H9 (cell line): Measurements from ENCODE around the gene TSR1. TPM values are rescaled to one million over a fixed set of nuclear protein-coding genes. Genes with fewer than 3 reads are reported as not detected.

Source experiments
- DNase-seq: peaks from one replicate; pipeline ENCODE4 v3.0.0-alpha.2; 2017
- H2AFZ ChIP-seq: one replicate; pipeline ENCODE4 v1.6.1; 2013; ENCODE audit warnings: mild to moderate bottlenecking, low read length, control low read depth, moderate library complexity
- H2AK5ac ChIP-seq: 2 replicates; pipeline ENCODE4 v1.6.1; 2013; ENCODE audit warnings: low read length, control low read depth, mixed read lengths; ENCODE audit not compliant: insufficient read length
- H2BK120ac ChIP-seq: one replicate; pipeline ENCODE4 v1.6.1; 2013; ENCODE audit warnings: low read depth, mild to moderate bottlenecking, low read length, control low read depth, inconsistent platforms; ENCODE audit not compliant: poor library complexity, severe bottlenecking
- H2BK12ac ChIP-seq: 2 replicates; pipeline ENCODE4 v1.6.1; 2013; ENCODE audit warnings: low read length, control low read depth, mixed read lengths, low read depth; ENCODE audit not compliant: insufficient read length
- H2BK15ac ChIP-seq: 2 replicates; pipeline ENCODE4 v1.6.1; 2013; ENCODE audit warnings: low read depth, low read length, control low read depth
- H2BK20ac ChIP-seq: one replicate; pipeline ENCODE4 v1.6.1; 2013; ENCODE audit warnings: low read depth, mild to moderate bottlenecking, low read length, control low read depth, inconsistent platforms; ENCODE audit not compliant: poor library complexity, severe bottlenecking
- H2BK5ac ChIP-seq: 2 replicates; pipeline ENCODE4 v1.6.1; 2013; ENCODE audit warnings: low read length, control low read depth, mixed read lengths; ENCODE audit not compliant: insufficient read length
- H3K14ac ChIP-seq: 2 replicates; pipeline ENCODE4 v1.6.1; 2013; ENCODE audit warnings: low read length, control low read depth; ENCODE audit not compliant: insufficient read depth
- H3K18ac ChIP-seq: 2 replicates; pipeline ENCODE4 v1.6.1; 2013; ENCODE audit warnings: low read depth, mild to moderate bottlenecking, mixed read lengths, low read length, control low read depth; ENCODE audit not compliant: insufficient read length
- H3K23ac ChIP-seq: 2 replicates; pipeline ENCODE4 v1.6.1; 2013; ENCODE audit warnings: low read length, control low read depth, mixed read lengths, low read depth; ENCODE audit not compliant: insufficient read length
- H3K23me2 ChIP-seq: 2 replicates; pipeline ENCODE4 v1.6.1; 2013; ENCODE audit warnings: low read depth, mild to moderate bottlenecking, mixed read lengths, low read length, control low read depth; ENCODE audit not compliant: insufficient read length, poor library complexity, severe bottlenecking
- H3K27ac ChIP-seq: 2 replicates; pipeline ENCODE4 v1.5.1; 2013; ENCODE audit warnings: low read length, control low read depth, mixed read lengths, low read depth; ENCODE audit not compliant: insufficient read length
- H3K27me3 ChIP-seq: 2 replicates; pipeline ENCODE4 v1.6.1; 2013; ENCODE audit warnings: low read length, control low read depth, inconsistent platforms; ENCODE audit not compliant: insufficient read depth
- H3K4ac ChIP-seq: 2 replicates; pipeline ENCODE4 v1.6.1; 2013; ENCODE audit warnings: low read depth, mild to moderate bottlenecking, control low read depth, inconsistent platforms, low read length, moderate library complexity
- H3K4me1 ChIP-seq: 2 replicates; pipeline ENCODE4 v1.6.1; 2013; ENCODE audit warnings: low read length, control low read depth, inconsistent platforms; ENCODE audit not compliant: insufficient read depth
- H3K4me2 ChIP-seq: 2 replicates; pipeline ENCODE4 v1.6.1; 2013; ENCODE audit warnings: low read length, control low read depth, mixed read lengths; ENCODE audit not compliant: insufficient read length, insufficient read depth
- H3K56ac ChIP-seq: 2 replicates; pipeline ENCODE4 v1.6.1; 2013; ENCODE audit warnings: low read depth, mild to moderate bottlenecking, mixed read lengths, low read length, control low read depth; ENCODE audit not compliant: insufficient read length
- H3K79me1 ChIP-seq: 2 replicates; pipeline ENCODE4 v1.6.1; 2013; ENCODE audit warnings: low read depth, mild to moderate bottlenecking, moderate library complexity, low read length, control low read depth, inconsistent platforms; ENCODE audit not compliant: insufficient read depth, poor library complexity, severe bottlenecking
- H3K79me2 ChIP-seq: 2 replicates; pipeline ENCODE4 v1.6.1; 2013; ENCODE audit warnings: low read length, control low read depth, inconsistent platforms; ENCODE audit not compliant: insufficient read depth
- H3K9ac ChIP-seq: 2 replicates; pipeline ENCODE4 v1.6.1; 2013; ENCODE audit warnings: low read length, control low read depth, mixed read lengths; ENCODE audit not compliant: insufficient read length; ENCODE audit errors: extremely low read depth
- H3K9me3 ChIP-seq: one replicate; pipeline ENCODE4 v1.6.1; 2013; ENCODE audit warnings: low read depth, low read length, inconsistent platforms; ENCODE audit not compliant: control insufficient read depth
- H3T11ph ChIP-seq: one replicate; pipeline ENCODE4 v1.6.1; 2013; ENCODE audit warnings: mild to moderate bottlenecking, low read length, control low read depth, inconsistent platforms
- H4K20me1 ChIP-seq: one replicate; pipeline ENCODE4 v1.6.1; 2013; ENCODE audit not compliant: control insufficient read depth, insufficient read length, insufficient read depth
- H4K5ac ChIP-seq: 2 replicates; pipeline ENCODE4 v1.6.1; 2013; ENCODE audit warnings: low read depth, mild to moderate bottlenecking, mixed read lengths, low read length, control low read depth; ENCODE audit not compliant: insufficient read length
- H4K8ac ChIP-seq: replicated peaks from 2 replicates; pipeline ENCODE4 v1.6.1; 2013; ENCODE audit warnings: low read length, control low read depth, mixed read lengths, low read depth; ENCODE audit not compliant: insufficient read length
- H4K91ac ChIP-seq: 2 replicates; pipeline ENCODE4 v1.6.1; 2013; ENCODE audit warnings: low read depth, mild to moderate bottlenecking, moderate library complexity, mixed read lengths, low read length, control low read depth; ENCODE audit not compliant: insufficient read length
- H3K27ac Mint-ChIP-seq, 3 experiments: 2 replicates in 2 of 3; 3 replicates in 1 of 3; pipeline ENCODE4 v1.8.0; 2020 to 2021; ENCODE audit warnings: mixed read lengths in 3 of 3, mild to moderate bottlenecking in 1 of 3, moderate library complexity in 1 of 3
- H3K27me3 Mint-ChIP-seq: 2 replicates; pipeline ENCODE4 v1.8.0; 2021; ENCODE audit warnings: low read depth, mild to moderate bottlenecking, moderate library complexity, mixed read lengths
- H3K36me3 Mint-ChIP-seq, 3 experiments: 2 replicates in 2 of 3; 3 replicates in 1 of 3; pipeline ENCODE4 v1.8.0; 2020 to 2021; ENCODE audit warnings: low read depth in 3 of 3, mixed read lengths in 3 of 3; ENCODE audit not compliant: insufficient read depth in 1 of 3
- H3K4me1 Mint-ChIP-seq, 2 experiments: 2 replicates each; pipeline ENCODE4 v1.8.0; 2020; ENCODE audit warnings: mixed read lengths in 2 of 2
- H3K4me3 Mint-ChIP-seq, 2 experiments: 2 replicates in 1 of 2; 3 replicates in 1 of 2; pipeline ENCODE4 v1.8.0; 2020 to 2021; ENCODE audit warnings: mild to moderate bottlenecking in 2 of 2, mixed read lengths in 2 of 2, moderate library complexity in 1 of 2
- H3K9me3 Mint-ChIP-seq, 2 experiments: 2 replicates in 1 of 2; 3 replicates in 1 of 2; pipeline ENCODE4 v1.8.0; 2020; ENCODE audit warnings: mild to moderate bottlenecking in 2 of 2, mixed read lengths in 2 of 2, moderate library complexity in 1 of 2
- WGBS: extraction: QIAGEN DNeasy Blood & Tissue Kit; methylation state at CpG from one replicate; pipeline ENCODE4 v1.1.7; 2013; ENCODE audit warnings: missing lambda C conversion rate, low lambda C conversion rate, mixed read lengths; ENCODE audit not compliant: insufficient read length; ENCODE audit errors: extremely low coverage; 5-methylcytosine and 5-hydroxymethylcytosine counted together
- total RNA-seq: library from RNA; stranded (reverse); gene quantifications from 2 replicates; pipeline ENCODE4 v1.2.1, GENCODE V29; 2021
- TF ChIP-seq, protein P1 (sequence below): fragments of 200-600 bp; sonication (generic); conservative IDR thresholded peaks from 3 replicates; pipeline ENCODE4 v1.8.0; 2021; ENCODE audit warnings: antibody characterized with exemption, mild to moderate bottlenecking

Gene TSR1
- total RNA-seq, 1 experiment from 2014 or later: 81.1 TPM

DNA sequence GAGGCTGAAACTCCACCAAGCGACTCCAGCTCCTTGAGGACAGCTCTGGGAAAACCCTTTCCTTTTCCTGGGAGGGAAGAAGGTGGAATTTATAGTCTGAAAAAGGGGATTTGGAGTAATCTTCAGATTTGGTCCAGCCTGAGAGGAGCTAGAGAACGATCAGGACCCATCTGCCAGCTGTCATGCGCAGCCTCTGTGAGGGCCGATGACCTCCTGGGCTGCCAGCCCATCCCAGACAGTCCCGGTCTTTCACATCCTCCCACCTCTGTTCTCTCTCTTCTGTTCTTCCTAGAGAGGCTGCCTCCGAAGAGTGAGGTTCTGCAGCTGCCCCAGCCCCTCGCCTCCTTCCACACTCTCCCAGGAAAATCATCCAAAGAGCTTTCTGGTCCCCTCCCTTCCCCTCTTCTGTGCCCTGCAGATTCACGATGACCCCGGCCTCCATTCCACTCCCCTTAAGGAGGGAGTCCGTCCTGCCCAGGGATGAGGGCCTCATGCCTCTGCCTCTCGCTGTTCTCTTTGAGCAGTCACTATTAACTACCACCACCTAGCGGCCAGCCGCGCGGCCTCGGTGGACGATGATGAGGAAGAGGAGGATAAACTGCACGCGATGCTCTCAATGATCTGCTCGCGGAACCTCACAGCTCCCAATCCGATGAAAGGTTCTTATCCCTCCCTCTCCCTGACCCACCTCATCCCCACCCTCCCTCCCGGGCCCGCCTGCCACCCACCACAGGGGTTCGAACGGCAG lies 30.7 kb upstream of the TSR1 start:
- Histone ChIP-seq H2BK120ac (no peak overlapping the region), H3K79me1 (no peaks in the 10 kb centered on the region), H2AFZ (no peak overlapping the region), H3K23ac (no peak overlapping the region), H4K20me1 (no peaks in the 10 kb centered on the region), H3T11ph (no peak overlapping the region), H3K4ac (no peak overlapping the region), H3K23me2 (no peaks in the 10 kb centered on the region), H2BK5ac (no peak overlapping the region), H3K18ac (no peak overlapping the region), H4K5ac (no peak overlapping the region), H2BK20ac (no peak overlapping the region), H3K27ac (no peak overlapping the region), H3K79me2 (no peaks in the 10 kb centered on the region), H3K4me2 (no peak overlapping the region), H3K56ac (no peak overlapping the region), H2AK5ac (no peak overlapping the region), H4K8ac (no peak overlapping the region), H4K91ac (no peak overlapping the region), H3K4me1 (no peaks in the 10 kb centered on the region), H3K14ac (no peak overlapping the region), H3K9me3 (no peaks in the 10 kb centered on the region), H3K9ac (no peak overlapping the region), H2BK12ac (no peak overlapping the region), H2BK15ac (no peak overlapping the region), H3K27me3 (no peaks in the 10 kb centered on the region)
- DNase-seq: peak; percentile 85
- H3K36me3 Mint-ChIP-seq: peaks cover 4 to 24% (median 8%) of the 10 kb centered on the region in 3 experiments; a peak in 6 of 7 replicates
- WGBS: no CpG with 5 or more reads among the region's 26 CpGs
- TF ChIP-seq, protein P1, sequence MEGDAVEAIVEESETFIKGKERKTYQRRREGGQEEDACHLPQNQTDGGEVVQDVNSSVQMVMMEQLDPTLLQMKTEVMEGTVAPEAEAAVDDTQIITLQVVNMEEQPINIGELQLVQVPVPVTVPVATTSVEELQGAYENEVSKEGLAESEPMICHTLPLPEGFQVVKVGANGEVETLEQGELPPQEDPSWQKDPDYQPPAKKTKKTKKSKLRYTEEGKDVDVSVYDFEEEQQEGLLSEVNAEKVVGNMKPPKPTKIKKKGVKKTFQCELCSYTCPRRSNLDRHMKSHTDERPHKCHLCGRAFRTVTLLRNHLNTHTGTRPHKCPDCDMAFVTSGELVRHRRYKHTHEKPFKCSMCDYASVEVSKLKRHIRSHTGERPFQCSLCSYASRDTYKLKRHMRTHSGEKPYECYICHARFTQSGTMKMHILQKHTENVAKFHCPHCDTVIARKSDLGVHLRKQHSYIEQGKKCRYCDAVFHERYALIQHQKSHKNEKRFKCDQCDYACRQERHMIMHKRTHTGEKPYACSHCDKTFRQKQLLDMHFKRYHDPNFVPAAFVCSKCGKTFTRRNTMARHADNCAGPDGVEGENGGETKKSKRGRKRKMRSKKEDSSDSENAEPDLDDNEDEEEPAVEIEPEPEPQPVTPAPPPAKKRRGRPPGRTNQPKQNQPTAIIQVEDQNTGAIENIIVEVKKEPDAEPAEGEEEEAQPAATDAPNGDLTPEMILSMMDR: peak; percentile 73
- no peaks in the 10 kb centered on the region for H3K9me3 Mint-ChIP-seq
- H3K27ac Mint-ChIP-seq: peak overlapping the region; percentile 24 to 91 (median 76); a peak in 3 of 7 replicates
- H3K4me3 Mint-ChIP-seq: no peak overlapping the region; a peak in 1 of 5 replicates
- H3K27me3 Mint-ChIP-seq: no peaks in the 10 kb centered on the region
- peaks cover 15 to 18% of the 10 kb centered on the region in 2 experiments for H3K4me1 Mint-ChIP-seq
